Hematopoietic multipotent progenitor cell treated with erythropoietin and hydrocortisone succinate and interleukin-3 and kit ligand, for 8 days (in vitro differentiated cells): Measurements from ENCODE around the gene LBHD2.

Experiments used
- DNase-seq: peaks from one replicate; pipeline ENCODE4 v3.0.0-alpha.2; 2015

The LBHD2 gene

GRCh38 chr14:103070263-103070885 is 13.6 kb upstream of the LBHD2 start:
- no peak for DNase-seq

- no peak for DNase-seq
Measured at GRCh38 chr14:103070971-103071542, 13.0 kb upstream of the LBHD2 start.

- no peak for DNase-seq
Measured at GRCh38 chr14:103071544-103072251, 12.3 kb upstream of the LBHD2 start.

- DNase-seq, result peak; percentile 44
Measured at GRCh38 chr14:103072595-103073366, 11.2 kb upstream of the LBHD2 start.

- no peak for DNase-seq
Measured at GRCh38 chr14:103073367-103073875, 10.6 kb upstream of the LBHD2 start.

- no peak for DNase-seq
Measured at GRCh38 chr14:103073876-103074728, 9.9 kb upstream of the LBHD2 start.

- peak; percentile 83 for DNase-seq
Measured at GRCh38 chr14:103074729-103075367, 9.2 kb upstream of the LBHD2 start.

GRCh38 chr14:103078420-103078749 is 5.6 kb upstream of the LBHD2 start:
- DNase-seq, result peak; percentile 89

GRCh38 chr14:103078860-103079587 is 5.0 kb upstream of the LBHD2 start:
- no peak for DNase-seq

GRCh38 chr14:103081951-103082350 is 2.1 kb upstream of the LBHD2 start:
- DNase-seq, result no peak

- DNase-seq, result no peak
Measured at GRCh38 chr14:103085106-103086091, 1.4 kb downstream of the LBHD2 start.

- no peak for DNase-seq
Measured at GRCh38 chr14:103086771-103087342, 2.8 kb downstream of the LBHD2 start.

- peak; percentile 3 for DNase-seq
Measured at GRCh38 chr14:103087343-103087835, 3.4 kb downstream of the LBHD2 start.

- DNase-seq, result no peak
Measured at GRCh38 chr14:103088921-103089320, 4.9 kb downstream of the LBHD2 start.

GRCh38 chr14:103089386-103090335 is 5.7 kb downstream of the LBHD2 start:
- no peak for DNase-seq

- DNase-seq, result no peak
Measured at GRCh38 chr14:103090481-103091020, 6.5 kb downstream of the LBHD2 start.

- peak; percentile 53 for DNase-seq
Measured at GRCh38 chr14:103091041-103091882, 7.3 kb downstream of the LBHD2 start.
